Ovary (tissue), 3 donors: ENCODE measurements around the gene APOL6.
"Not testable (repeated sequence)": the region's sequence is repeated elsewhere in the genome, so short reads cannot be mapped to it uniquely, and the experiment has no call there.

ENCODE experiments used
- EP300 ChIP-seq: sonication (generic); formaldehyde crosslinking; IDR thresholded peaks from one replicate; pipeline ENCODE4 v1.6.1; 2017; ENCODE audit warnings: antibody characterized with exemption
- POLR2A ChIP-seq: fragments of 450-650 bp; IDR thresholded peaks from one replicate; pipeline ENCODE4 v1.6.1; 2017; ENCODE audit warnings: antibody characterized with exemption, mild to moderate bottlenecking, moderate library complexity
- TF ChIP-seq, protein P1 (sequence below), 3 donors: fragments of 450-650 bp in 2 of 3; fragments of 200-600 bp in 1 of 3; IDR thresholded peaks; one replicate each; pipeline versions ENCODE4 v1.5.1 to v1.8.0; 2016 to 2022; ENCODE audit warnings: antibody characterized with exemption in 3 of 3, mild to moderate bottlenecking in 1 of 3
- donor health status: DM: no; HTN: no; CAD: no.

DNA sequence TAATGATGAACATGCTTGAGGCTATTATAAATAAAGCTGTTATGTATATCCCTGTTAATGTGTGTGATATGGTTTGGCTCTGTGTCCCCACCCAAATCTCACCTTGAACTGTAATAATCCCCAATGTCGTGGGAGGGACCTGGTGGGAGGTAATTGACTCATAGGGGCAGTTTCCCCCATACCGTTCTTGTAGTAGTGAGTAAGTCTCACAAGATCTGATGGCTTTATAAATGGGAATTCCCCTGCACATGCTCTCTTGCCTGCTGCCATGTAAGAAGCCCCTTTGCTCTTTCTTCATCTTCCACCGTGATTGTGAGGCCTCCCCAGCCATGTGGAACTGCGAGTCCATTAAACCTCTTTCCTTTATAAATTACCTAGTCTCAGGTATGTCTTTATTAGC is 31.2 kb downstream of the APOL6 start:
- TF ChIP-seq POLR2A, EP300: not testable (repeated sequence)
- TF ChIP-seq, protein P1, sequence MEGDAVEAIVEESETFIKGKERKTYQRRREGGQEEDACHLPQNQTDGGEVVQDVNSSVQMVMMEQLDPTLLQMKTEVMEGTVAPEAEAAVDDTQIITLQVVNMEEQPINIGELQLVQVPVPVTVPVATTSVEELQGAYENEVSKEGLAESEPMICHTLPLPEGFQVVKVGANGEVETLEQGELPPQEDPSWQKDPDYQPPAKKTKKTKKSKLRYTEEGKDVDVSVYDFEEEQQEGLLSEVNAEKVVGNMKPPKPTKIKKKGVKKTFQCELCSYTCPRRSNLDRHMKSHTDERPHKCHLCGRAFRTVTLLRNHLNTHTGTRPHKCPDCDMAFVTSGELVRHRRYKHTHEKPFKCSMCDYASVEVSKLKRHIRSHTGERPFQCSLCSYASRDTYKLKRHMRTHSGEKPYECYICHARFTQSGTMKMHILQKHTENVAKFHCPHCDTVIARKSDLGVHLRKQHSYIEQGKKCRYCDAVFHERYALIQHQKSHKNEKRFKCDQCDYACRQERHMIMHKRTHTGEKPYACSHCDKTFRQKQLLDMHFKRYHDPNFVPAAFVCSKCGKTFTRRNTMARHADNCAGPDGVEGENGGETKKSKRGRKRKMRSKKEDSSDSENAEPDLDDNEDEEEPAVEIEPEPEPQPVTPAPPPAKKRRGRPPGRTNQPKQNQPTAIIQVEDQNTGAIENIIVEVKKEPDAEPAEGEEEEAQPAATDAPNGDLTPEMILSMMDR (IDR thresholded peaks at IDR 0.05): not testable (repeated sequence)
